ENCODE results near the gene HS2ST1.

The HS2ST1 gene

DNA sequence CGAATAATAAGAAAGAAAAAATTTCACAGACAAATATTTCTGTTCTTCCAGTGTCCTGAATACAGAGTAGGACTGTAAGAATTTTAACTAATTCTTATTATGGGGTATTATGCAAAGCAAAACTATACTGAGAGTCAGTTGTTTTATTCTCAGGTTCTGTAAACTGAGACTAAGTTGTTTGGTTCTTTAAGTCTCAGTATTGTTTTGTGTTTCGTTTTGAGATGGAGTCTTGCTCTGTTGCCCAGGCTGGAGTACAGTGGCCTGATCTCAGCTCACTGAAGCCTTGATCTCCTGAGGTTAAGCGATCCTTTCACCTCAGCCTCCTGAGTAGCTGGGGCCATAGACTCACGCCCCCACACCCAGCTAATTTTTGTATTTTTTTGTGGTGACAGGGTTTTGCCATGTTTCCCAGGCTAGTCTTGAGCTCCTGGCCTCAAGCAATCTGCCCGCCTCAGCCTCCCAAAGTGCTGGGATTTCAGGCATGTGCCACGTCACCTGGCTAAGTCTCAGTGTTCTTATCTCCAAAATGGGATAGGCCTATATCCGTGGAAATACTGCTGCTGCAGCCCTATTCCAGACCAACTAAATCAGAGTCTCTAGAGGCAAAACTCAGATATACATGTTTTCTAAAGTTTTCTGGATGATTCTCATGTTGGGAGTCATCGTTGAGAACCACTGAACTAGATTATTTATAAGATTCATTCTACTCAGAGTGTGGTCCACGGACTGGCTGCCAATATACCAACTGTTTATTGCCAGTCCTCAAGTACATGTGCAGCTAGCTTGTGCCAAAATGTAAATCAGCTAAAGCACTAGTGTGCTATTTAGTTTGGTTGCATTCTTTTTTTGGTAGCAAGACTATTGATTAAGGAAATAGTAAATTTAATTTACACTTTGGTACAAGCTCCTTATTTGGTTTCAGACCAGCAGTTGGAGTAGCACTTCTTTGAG is 116.6 kb downstream of the HS2ST1 start:
- H3K4me1 ChIP-seq: no peaks in the 10 kb centered on the region
- TF ChIP-seq, protein P1, sequence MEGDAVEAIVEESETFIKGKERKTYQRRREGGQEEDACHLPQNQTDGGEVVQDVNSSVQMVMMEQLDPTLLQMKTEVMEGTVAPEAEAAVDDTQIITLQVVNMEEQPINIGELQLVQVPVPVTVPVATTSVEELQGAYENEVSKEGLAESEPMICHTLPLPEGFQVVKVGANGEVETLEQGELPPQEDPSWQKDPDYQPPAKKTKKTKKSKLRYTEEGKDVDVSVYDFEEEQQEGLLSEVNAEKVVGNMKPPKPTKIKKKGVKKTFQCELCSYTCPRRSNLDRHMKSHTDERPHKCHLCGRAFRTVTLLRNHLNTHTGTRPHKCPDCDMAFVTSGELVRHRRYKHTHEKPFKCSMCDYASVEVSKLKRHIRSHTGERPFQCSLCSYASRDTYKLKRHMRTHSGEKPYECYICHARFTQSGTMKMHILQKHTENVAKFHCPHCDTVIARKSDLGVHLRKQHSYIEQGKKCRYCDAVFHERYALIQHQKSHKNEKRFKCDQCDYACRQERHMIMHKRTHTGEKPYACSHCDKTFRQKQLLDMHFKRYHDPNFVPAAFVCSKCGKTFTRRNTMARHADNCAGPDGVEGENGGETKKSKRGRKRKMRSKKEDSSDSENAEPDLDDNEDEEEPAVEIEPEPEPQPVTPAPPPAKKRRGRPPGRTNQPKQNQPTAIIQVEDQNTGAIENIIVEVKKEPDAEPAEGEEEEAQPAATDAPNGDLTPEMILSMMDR (IDR thresholded peaks at IDR 0.05): no peak
- no peak overlapping the region for H3K4me3 ChIP-seq (ENCODE audit: low read depth, low read length)
- no peak overlapping the region for H3K4me2 ChIP-seq (ENCODE audit: low read length)
- no peaks in the 10 kb centered on the region for H3K36me3 ChIP-seq (ENCODE audit: control insufficient read depth, insufficient read depth, low read length)
- no peak overlapping the region for H2AFZ ChIP-seq
- H3K27me3 ChIP-seq (ENCODE audit: control insufficient read depth, insufficient read depth, low read length): no peaks in the 10 kb centered on the region
- no peak overlapping the region for H3K9ac ChIP-seq
- H3K27ac ChIP-seq: no peak overlapping the region
- H3K9me3 ChIP-seq (ENCODE audit: control insufficient read depth, low read length): no peaks in the 10 kb centered on the region
- H3K79me2 ChIP-seq: no peaks in the 10 kb centered on the region

DNA sequence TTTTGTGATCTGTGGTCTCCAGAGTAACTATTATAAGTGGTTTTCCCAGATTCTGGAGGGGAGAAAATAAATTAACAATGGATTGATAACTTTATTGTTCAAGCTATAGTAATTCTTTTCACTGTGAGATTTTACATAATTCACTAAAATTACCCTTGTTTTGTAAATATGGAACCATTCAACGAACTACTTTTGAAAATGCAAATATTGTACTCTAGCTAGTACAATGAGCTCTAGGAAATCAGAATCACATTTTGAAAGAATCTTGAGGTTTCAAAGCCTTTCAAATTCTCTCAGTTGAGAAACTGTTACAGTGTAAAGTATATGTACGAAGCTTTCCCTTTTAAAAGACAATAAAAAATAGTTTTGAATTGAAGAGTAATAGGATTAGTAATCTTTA is 119.9 kb downstream of the HS2ST1 start:
- Histone ChIP-seq H3K27ac (no peak overlapping the region), H3K27me3 (ENCODE audit: control insufficient read depth, insufficient read depth, low read length) (no peaks in the 10 kb centered on the region), H3K4me2 (ENCODE audit: low read length) (no peak overlapping the region), H3K79me2 (no peaks in the 10 kb centered on the region), H3K36me3 (ENCODE audit: control insufficient read depth, insufficient read depth, low read length) (no peaks in the 10 kb centered on the region), H2AFZ (no peak overlapping the region), H3K4me3 (ENCODE audit: low read depth, low read length) (no peak overlapping the region), H3K9ac (no peak overlapping the region), H3K4me1 (no peaks in the 10 kb centered on the region), H3K9me3 (ENCODE audit: control insufficient read depth, low read length) (no peaks in the 10 kb centered on the region)
- TF ChIP-seq, protein P1 (IDR thresholded peaks at IDR 0.05): no peak

DNA sequence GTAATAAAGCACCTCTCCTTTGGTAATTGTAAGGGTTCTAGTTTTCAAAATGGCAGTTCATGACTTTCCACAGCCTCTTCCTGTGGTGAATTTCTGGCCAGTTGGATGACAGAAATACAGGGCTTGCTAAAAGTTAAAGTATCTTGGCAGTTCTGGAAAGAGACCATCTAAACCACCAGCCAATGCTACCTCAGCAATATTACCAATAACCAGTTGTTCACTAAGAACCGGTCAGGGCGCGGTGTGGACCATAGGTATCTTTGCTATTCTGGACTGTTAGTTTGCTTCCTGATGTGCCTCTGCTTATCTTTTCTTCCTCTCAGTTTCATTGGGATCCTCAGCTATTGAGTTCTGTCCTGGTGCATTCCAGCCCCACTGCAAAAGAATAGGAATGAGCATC is 124.7 kb downstream of the HS2ST1 start:
- Histone ChIP-seq H3K4me3 (ENCODE audit: low read depth, low read length) (no peak overlapping the region), H3K9me3 (ENCODE audit: control insufficient read depth, low read length) (no peaks in the 10 kb centered on the region), H3K4me2 (ENCODE audit: low read length) (no peak overlapping the region), H3K9ac (no peak overlapping the region), H2AFZ (no peak overlapping the region), H3K36me3 (ENCODE audit: control insufficient read depth, insufficient read depth, low read length) (no peaks in the 10 kb centered on the region), H3K27ac (no peak overlapping the region), H3K4me1 (no peaks in the 10 kb centered on the region), H3K27me3 (ENCODE audit: control insufficient read depth, insufficient read depth, low read length) (no peaks in the 10 kb centered on the region), H3K79me2 (no peaks in the 10 kb centered on the region)
- TF ChIP-seq, protein P1 (IDR thresholded peaks at IDR 0.05): no peak

DNA sequence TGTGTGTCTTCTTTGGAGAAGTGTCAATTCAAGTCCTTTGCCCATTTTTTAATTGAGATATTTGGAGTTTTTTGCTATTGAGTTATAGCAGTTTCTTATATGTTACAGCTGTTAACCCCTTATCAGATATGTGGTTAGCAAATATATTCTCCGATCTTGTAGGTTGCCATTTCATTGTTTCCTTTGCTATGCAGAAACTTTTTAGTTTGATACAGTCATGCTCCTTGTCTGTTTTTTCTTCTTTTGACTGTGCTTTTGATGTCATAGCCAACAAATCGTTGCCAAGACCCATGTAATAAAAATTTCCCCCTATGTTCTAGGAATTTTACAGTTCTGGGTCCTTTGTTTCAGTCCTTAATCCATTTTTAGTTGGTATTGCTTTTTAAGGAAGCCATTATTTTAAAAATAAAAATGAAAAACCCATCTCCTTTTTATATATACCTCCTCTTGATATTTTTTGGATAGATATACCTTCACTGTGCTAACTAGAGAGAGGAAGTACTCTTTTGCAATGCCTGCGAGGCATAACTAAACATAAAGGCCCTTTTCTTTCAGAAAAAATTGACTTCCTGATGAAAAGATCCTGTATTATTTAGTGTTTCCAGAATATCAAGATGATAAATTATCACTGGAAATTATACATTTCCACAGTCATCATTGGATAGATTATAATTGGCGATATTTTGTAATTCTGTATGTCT is 127.8 kb downstream of the HS2ST1 start:
- Histone ChIP-seq H3K4me3 (ENCODE audit: low read depth, low read length) (no peak overlapping the region), H3K27ac (no peak overlapping the region), H2AFZ (no peak overlapping the region), H3K27me3 (ENCODE audit: control insufficient read depth, insufficient read depth, low read length) (no peaks in the 10 kb centered on the region), H3K79me2 (no peaks in the 10 kb centered on the region), H3K9me3 (ENCODE audit: control insufficient read depth, low read length) (no peaks in the 10 kb centered on the region), H3K4me1 (no peaks in the 10 kb centered on the region), H3K36me3 (ENCODE audit: control insufficient read depth, insufficient read depth, low read length) (no peaks in the 10 kb centered on the region), H3K9ac (no peak overlapping the region), H3K4me2 (ENCODE audit: low read length) (no peak overlapping the region)
- TF ChIP-seq, protein P1 (IDR thresholded peaks at IDR 0.05): no peak
